Neuronal stem cell (in vitro differentiated cells): ENCODE results near the gene SMC1A.
A peak's percentile ranks its signal among the peaks of the same experiment; 100 is the strongest.

Experiments
- DNase-seq: peaks from one replicate; pipeline ENCODE4 v3.0.0-alpha.2; 2013; ENCODE audit warnings: low spot score
- H2AFZ ChIP-seq: one replicate; pipeline ENCODE4 v1.6.1; 2013; ENCODE audit warnings: mild to moderate bottlenecking, low read length, inconsistent platforms
- H2AK5ac ChIP-seq: 2 replicates; pipeline ENCODE4 v1.6.1; 2013; ENCODE audit warnings: low read depth, mild to moderate bottlenecking, inconsistent platforms, low read length, moderate library complexity, mixed read lengths
- H2BK120ac ChIP-seq: 2 replicates; pipeline ENCODE4 v1.6.1; 2013; ENCODE audit warnings: low read depth, mild to moderate bottlenecking, inconsistent platforms, low read length, moderate library complexity, mixed read lengths
- H2BK12ac ChIP-seq: one replicate; pipeline ENCODE4 v1.6.1; 2013; ENCODE audit warnings: low read length, inconsistent platforms
- H2BK15ac ChIP-seq: 2 replicates; pipeline ENCODE4 v1.6.1; 2013; ENCODE audit warnings: mild to moderate bottlenecking, low read length, inconsistent platforms, mixed read lengths
- H2BK5ac ChIP-seq: one replicate; pipeline ENCODE4 v1.6.1; 2013; ENCODE audit warnings: inconsistent platforms, mild to moderate bottlenecking, low read length, moderate library complexity
- H3K14ac ChIP-seq: one replicate; pipeline ENCODE4 v1.6.1; 2013; ENCODE audit warnings: low read length, inconsistent platforms
- H3K18ac ChIP-seq: 2 replicates; pipeline ENCODE4 v1.6.1; 2013; ENCODE audit warnings: low read length, inconsistent platforms
- H3K23ac ChIP-seq: 2 replicates; pipeline ENCODE4 v1.6.1; 2013; ENCODE audit warnings: low read depth, mild to moderate bottlenecking, mixed read lengths, low read length, inconsistent platforms; ENCODE audit not compliant: poor library complexity
- H3K27ac ChIP-seq: replicated peaks from 3 replicates; pipeline ENCODE4 v1.5.1; 2013; ENCODE audit warnings: low read length, inconsistent platforms
- H3K27me3 ChIP-seq, 3 experiments: 2 replicates each; pipeline ENCODE4 v1.6.1; 2013; ENCODE audit warnings: low read length in 3 of 3, mild to moderate bottlenecking in 2 of 3, inconsistent platforms in 1 of 3, low read depth in 1 of 3, mixed read lengths in 1 of 3, moderate library complexity in 1 of 3; ENCODE audit not compliant: control insufficient read depth in 3 of 3, insufficient read depth in 3 of 3
- H3K36me3 ChIP-seq, 2 donors: replicated peaks in 1 of 2; 2 replicates each; pipeline ENCODE4 v1.6.1; 2013; ENCODE audit warnings: low read length in 2 of 2; ENCODE audit not compliant: control insufficient read depth in 2 of 2, insufficient read depth in 2 of 2
- H3K4ac ChIP-seq: 2 replicates; pipeline ENCODE4 v1.6.1; 2013; ENCODE audit warnings: inconsistent platforms, mild to moderate bottlenecking, low read length, moderate library complexity
- H3K4me1 ChIP-seq, 2 donors: 1 replicate in 1 of 2; 2 replicates in 1 of 2; pipeline ENCODE4 v1.6.1; 2013; ENCODE audit warnings: low read length in 2 of 2, low read depth in 1 of 2; ENCODE audit not compliant: control insufficient read depth in 2 of 2, insufficient read depth in 1 of 2
- H3K4me2 ChIP-seq: one replicate; pipeline ENCODE4 v1.6.1; 2013; ENCODE audit warnings: mild to moderate bottlenecking, low read length, inconsistent platforms; ENCODE audit not compliant: insufficient read depth, poor library complexity, severe bottlenecking
- H3K4me3 ChIP-seq, 2 donors: 2 replicates each; pipeline ENCODE4 v1.5.1; 2013; ENCODE audit warnings: low read length in 2 of 2, mild to moderate bottlenecking in 2 of 2, inconsistent platforms in 1 of 2, moderate library complexity in 1 of 2
- H3K79me1 ChIP-seq: one replicate; pipeline ENCODE4 v1.6.1; 2013; ENCODE audit warnings: low read depth, mild to moderate bottlenecking, inconsistent platforms, low read length, moderate library complexity
- H3K9ac ChIP-seq: one replicate; pipeline ENCODE4 v1.6.1; 2013; ENCODE audit warnings: mild to moderate bottlenecking, low read depth, low read length, inconsistent platforms; ENCODE audit not compliant: poor library complexity
- H3K9me3 ChIP-seq, 2 donors: replicated peaks in 1 of 2; 2 replicates each; pipeline versions ENCODE3 to v1.6.1; 2013; ENCODE audit warnings: low read length in 2 of 2, mild to moderate bottlenecking in 2 of 2, inconsistent platforms in 1 of 2, low read depth in 1 of 2, mixed read lengths in 1 of 2, moderate library complexity in 1 of 2; ENCODE audit not compliant: control insufficient read depth in 2 of 2, insufficient read depth in 1 of 2
- H4K8ac ChIP-seq: one replicate; pipeline ENCODE4 v1.6.1; 2013; ENCODE audit warnings: low read depth, mild to moderate bottlenecking, inconsistent platforms, low read length, moderate library complexity
- H4K91ac ChIP-seq: one replicate; pipeline ENCODE4 v1.6.1; 2013; ENCODE audit warnings: low read length, low read depth, mild to moderate bottlenecking, inconsistent platforms; ENCODE audit not compliant: poor library complexity
- WGBS, 2 donors: extraction: QIAGEN DNeasy Blood & Tissue Kit; methylation state at CpG; one replicate each; pipeline ENCODE4 v1.1.7; 2013; ENCODE audit warnings: missing lambda C conversion rate in 2 of 2, mixed read lengths in 1 of 2; ENCODE audit not compliant: insufficient read length in 2 of 2, insufficient replicate concordance in 1 of 2; ENCODE audit errors: extremely low coverage in 2 of 2; 5-methylcytosine and 5-hydroxymethylcytosine counted together

The SMC1A gene

DNA sequence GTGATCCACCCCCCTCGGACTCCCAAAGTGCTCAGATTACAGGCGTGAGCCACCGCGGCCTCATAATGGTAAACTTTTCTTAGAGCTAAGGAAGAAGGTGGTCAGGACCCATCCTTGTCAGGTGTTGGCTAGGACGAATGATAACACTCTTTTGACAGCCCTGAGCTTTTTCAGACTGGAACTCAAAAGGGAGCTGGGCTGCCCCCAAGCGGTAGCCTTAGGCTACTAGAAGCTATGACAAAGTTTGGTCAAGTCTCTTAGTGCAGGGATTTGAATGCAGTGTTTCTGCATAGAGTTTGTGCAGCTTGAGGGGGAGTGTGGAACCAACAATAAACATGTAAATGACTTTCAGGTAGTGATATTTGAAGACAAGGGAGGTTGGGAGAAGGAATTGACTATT is 23.5 kb upstream of the SMC1A start:
- Histone ChIP-seq H3K4ac (no peak overlapping the region), H3K79me1 (no peaks in the 10 kb centered on the region), H3K27ac (no peak overlapping the region), H3K14ac (no peak overlapping the region), H3K4me3 (no peak overlapping the region), H3K4me2 (no peak overlapping the region), H2BK15ac (no peak overlapping the region), H2BK5ac (no peak overlapping the region), H2BK120ac (no peak overlapping the region), H3K4me1 (no peaks in the 10 kb centered on the region), H3K27me3 (peaks cover 0 to 7% (median 2%) of the 10 kb centered on the region in 3 experiments), H3K18ac (no peak overlapping the region), H3K36me3 (no peaks in the 10 kb centered on the region), H2AFZ (no peak overlapping the region), H2AK5ac (no peak overlapping the region), H4K91ac (no peak overlapping the region), H2BK12ac (no peak overlapping the region), H3K9me3 (no peaks in the 10 kb centered on the region), H4K8ac (no peak overlapping the region), H3K23ac (no peak overlapping the region), H3K9ac (no peak overlapping the region)
- DNase-seq, result no peak
- WGBS, 2 donors, result no CpG with 5 or more reads among the region's 6 CpGs

DNA sequence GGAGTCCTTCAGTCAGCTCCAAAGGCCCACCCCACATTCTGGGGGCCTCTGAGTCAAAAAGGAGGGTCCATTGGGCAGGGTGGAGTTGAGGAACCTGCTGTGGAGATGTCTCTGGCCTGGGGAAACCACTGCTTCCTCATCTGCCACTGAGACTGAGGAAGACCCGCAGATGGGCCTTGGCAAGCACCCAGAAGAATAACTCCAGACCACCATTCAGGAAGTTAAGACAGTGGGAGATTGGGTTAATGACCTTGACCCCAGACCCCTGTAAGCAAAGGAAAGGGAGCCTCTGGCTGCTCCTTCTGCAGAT is 19.8 kb upstream of the SMC1A start:
- H2BK15ac ChIP-seq, result no peak overlapping the region
- no peak overlapping the region for H4K91ac ChIP-seq
- no peak overlapping the region for H2AK5ac ChIP-seq
- no peaks in the 10 kb centered on the region for H3K79me1 ChIP-seq
- no peaks in the 10 kb centered on the region for H3K4me1 ChIP-seq
- no peak overlapping the region for H3K4me3 ChIP-seq
- no peak overlapping the region for H2BK5ac ChIP-seq
- no peak overlapping the region for H3K18ac ChIP-seq
- no peak overlapping the region for H4K8ac ChIP-seq
- no peaks in the 10 kb centered on the region for H3K36me3 ChIP-seq
- H2BK12ac ChIP-seq, result no peak overlapping the region
- H3K23ac ChIP-seq, result no peak overlapping the region
- H3K9me3 ChIP-seq, result no peaks in the 10 kb centered on the region
- no peak overlapping the region for H2BK120ac ChIP-seq
- no peak overlapping the region for H2AFZ ChIP-seq
- H3K4me2 ChIP-seq, result no peak overlapping the region
- H3K27me3 ChIP-seq, result peaks cover 0 to 21% (median 6%) of the 10 kb centered on the region in 3 experiments
- H3K9ac ChIP-seq, result no peak overlapping the region
- no peak overlapping the region for H3K14ac ChIP-seq
- H3K27ac ChIP-seq, result no peak overlapping the region
- no peak overlapping the region for H3K4ac ChIP-seq
- no CpG with 5 or more reads among the region's 1 CpG for WGBS, 2 donors
- DNase-seq, result no peak

DNA sequence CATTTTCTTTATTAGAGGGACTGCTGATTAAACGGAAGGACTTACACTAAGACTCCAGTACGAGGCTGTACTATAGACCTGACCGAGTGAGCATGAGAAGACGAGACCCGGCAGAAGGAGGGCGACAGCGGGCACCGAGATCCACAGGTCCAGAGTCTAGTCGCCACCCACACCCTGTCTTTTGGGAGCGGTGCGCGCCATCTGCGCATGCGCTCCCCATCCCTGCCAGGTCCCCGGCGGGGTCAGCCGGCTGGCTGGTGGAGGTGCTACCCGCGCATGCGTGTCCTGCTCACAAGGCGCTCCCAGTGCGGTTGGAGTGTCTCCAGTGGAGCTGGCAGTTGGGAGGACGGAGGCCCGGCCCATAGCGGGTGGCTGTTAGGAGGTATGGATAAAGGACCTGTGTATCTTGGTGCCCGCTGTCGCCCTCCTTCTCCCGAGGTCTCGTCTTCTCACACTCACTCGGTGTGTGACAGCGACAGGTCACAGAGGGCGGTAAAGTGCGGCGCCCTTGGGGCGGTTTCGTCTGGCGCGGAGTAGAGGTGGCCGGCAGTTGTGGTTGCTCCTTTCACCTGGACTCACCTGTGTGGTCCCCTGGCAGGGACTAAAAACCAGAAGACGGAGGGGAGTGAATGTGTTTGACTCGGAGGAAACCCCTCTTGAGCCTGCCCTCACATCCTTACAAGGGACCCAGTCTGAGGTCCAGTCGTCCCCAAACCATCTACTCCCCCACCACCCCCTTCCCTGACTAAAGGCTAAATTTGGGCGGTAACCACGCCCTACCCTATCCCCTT is 19.3 kb upstream of the SMC1A start:
- Histone ChIP-seq H3K79me1 (no peaks in the 10 kb centered on the region), H2BK120ac (no peak overlapping the region), H3K4me2 (peak overlapping the region; percentile 45), H3K14ac (no peak overlapping the region), H3K18ac (no peak overlapping the region), H2AFZ (no peak overlapping the region), H2BK15ac (no peak overlapping the region), H3K4me1 (no peaks in the 10 kb centered on the region), H2BK12ac (no peak overlapping the region), H3K23ac (no peak overlapping the region), H3K4me3 (peak overlapping the region in 1 of 2 donors; percentile 76), H4K8ac (no peak overlapping the region), H3K27me3 (peaks cover 0 to 21% (median 6%) of the 10 kb centered on the region in 3 experiments), H3K36me3 (no peaks in the 10 kb centered on the region), H4K91ac (no peak overlapping the region), H2AK5ac (no peak overlapping the region), H3K9ac (no peak overlapping the region), H2BK5ac (no peak overlapping the region), H3K27ac (no peak overlapping the region), H3K4ac (no peak overlapping the region), H3K9me3 (no peaks in the 10 kb centered on the region)
- DNase-seq, result peak; percentile 66
- WGBS, 2 donors, result no CpG with 5 or more reads among the region's 44 CpGs

DNA sequence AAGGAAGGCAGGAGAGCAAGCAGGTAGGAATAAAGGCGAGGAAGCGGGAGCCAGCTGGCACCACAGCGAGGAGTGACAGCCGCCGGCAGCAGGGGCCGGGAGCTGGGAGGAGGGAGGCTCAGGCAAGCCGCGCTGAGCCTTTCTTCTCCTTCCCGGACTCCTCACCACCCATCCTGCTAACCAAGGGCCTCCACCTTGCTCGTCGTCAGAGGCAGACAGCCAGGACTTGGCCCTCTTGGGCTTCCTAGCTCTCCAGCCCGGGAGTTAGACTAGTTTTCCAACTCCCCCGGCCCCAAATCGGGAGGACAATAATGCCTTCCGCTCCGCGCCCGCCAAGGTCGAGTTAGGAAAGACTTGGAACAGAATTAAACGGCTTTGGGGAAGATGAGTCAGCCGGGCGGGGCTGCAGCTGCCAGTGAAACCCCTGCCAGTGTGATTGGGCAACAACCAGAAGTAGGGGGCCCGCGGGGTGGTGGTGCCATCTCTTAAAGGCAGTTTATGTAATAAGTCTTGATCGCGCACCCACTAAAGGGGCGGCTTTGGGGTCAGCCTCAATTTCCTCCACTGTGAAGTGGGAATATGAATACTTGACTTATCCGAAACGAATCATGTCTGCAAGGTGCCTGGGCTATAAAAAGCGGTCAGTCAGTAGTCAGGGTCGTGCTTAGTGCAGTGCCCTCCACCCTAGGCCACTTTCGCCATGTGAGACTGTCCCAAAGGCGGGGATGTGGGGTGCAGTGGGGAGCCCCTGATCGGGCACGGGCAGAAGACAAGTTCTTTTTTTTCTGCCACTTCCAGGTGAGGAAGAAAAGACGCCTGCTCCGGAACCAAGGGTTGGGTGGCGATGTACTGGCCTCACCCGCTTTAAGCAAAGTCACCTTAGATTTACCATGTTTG is 18.4 kb upstream of the SMC1A start:
- H3K36me3 ChIP-seq, result no peaks in the 10 kb centered on the region
- H2AFZ ChIP-seq, result peak overlapping the region; percentile 77
- no peaks in the 10 kb centered on the region for H3K4me1 ChIP-seq
- H2BK15ac ChIP-seq, result no peak overlapping the region
- no peaks in the 10 kb centered on the region for H3K9me3 ChIP-seq
- H4K8ac ChIP-seq, result no peak overlapping the region
- H3K27me3 ChIP-seq, result peaks cover 0 to 21% (median 6%) of the 10 kb centered on the region in 3 experiments
- H3K4me3 ChIP-seq, result no peak overlapping the region
- H3K18ac ChIP-seq, result no peak overlapping the region
- H3K14ac ChIP-seq, result no peak overlapping the region
- no CpG with 5 or more reads among the region's 39 CpGs for WGBS, 2 donors
- no peak overlapping the region for H2AK5ac ChIP-seq
- H2BK120ac ChIP-seq, result no peak overlapping the region
- no peak overlapping the region for H4K91ac ChIP-seq
- no peak overlapping the region for H2BK12ac ChIP-seq
- no peak for DNase-seq
- H2BK5ac ChIP-seq, result no peak overlapping the region
- H3K4ac ChIP-seq, result no peak overlapping the region
- peak overlapping the region; percentile 45 for H3K4me2 ChIP-seq
- H3K9ac ChIP-seq, result no peak overlapping the region
- no peaks in the 10 kb centered on the region for H3K79me1 ChIP-seq
- H3K23ac ChIP-seq, result no peak overlapping the region
- no peak overlapping the region for H3K27ac ChIP-seq
